Measurements from ENCODE around the gene SLA2. TPM values are rescaled to one million over a fixed set of nuclear protein-coding genes. Genes with fewer than 3 reads are reported as not detected.

Gene SLA2
- total and polyA plus RNA-seq, 2 of the 8 experiments (the other 6 are each of a cell fraction or from before 2014, with no cell fraction given), result 0.18 TPM; not detected in 1

DNA sequence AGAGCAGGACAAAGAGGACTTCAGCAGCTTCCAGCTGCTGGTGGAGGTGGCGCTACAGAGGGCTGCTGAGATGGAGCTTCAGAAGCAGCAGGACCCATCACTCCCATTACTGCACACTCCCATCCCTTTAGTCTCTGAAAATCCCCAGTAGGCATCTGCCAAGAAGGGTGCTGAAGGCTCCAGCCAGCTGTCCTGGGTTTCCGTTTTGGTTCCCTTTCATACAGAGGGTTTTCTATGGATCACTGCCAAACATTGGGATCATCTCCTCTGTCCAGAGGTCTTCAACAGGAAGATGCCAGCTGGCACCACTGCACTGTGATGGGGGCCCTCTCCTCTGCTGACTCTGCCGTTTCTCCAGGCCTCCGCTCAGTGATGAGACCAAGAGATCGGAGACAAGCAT, 54.7 kb downstream of the SLA2 start (continued):
- TF ChIP-seq, protein P1, sequence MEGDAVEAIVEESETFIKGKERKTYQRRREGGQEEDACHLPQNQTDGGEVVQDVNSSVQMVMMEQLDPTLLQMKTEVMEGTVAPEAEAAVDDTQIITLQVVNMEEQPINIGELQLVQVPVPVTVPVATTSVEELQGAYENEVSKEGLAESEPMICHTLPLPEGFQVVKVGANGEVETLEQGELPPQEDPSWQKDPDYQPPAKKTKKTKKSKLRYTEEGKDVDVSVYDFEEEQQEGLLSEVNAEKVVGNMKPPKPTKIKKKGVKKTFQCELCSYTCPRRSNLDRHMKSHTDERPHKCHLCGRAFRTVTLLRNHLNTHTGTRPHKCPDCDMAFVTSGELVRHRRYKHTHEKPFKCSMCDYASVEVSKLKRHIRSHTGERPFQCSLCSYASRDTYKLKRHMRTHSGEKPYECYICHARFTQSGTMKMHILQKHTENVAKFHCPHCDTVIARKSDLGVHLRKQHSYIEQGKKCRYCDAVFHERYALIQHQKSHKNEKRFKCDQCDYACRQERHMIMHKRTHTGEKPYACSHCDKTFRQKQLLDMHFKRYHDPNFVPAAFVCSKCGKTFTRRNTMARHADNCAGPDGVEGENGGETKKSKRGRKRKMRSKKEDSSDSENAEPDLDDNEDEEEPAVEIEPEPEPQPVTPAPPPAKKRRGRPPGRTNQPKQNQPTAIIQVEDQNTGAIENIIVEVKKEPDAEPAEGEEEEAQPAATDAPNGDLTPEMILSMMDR (IDR thresholded peaks at IDR 0.05; ENCODE audit: control extremely low read depth in 1 of 3, insufficient read depth in 1 of 3, low read depth in 1 of 3, low read length in 3 of 3), result no peak
